ENCODE measurements around the gene C1S.

- TF ChIP-seq CTCF (IDR thresholded peaks at IDR 0.05) (no peak), POLR2A (IDR thresholded peaks at IDR 0.05) (no peak)
Measured at GRCh38 chr12:7110661-7111060, 50.1 kb downstream of the C1S start.
